Renal cortex interstitium (tissue), 11 donors: ENCODE results near the gene NHERF1. TPM values are rescaled to one million over a fixed set of nuclear protein-coding genes. Genes with fewer than 3 reads are reported as not detected.

Source experiments
- DNase-seq, 11 donors: peaks; one replicate each; pipeline ENCODE4 v3.0.0-alpha.2; 2013; ENCODE audit warnings: low read depth in 9 of 11, low spot score in 4 of 11; ENCODE audit errors: extremely low read depth in 1 of 11
- polyA plus RNA-seq, 3 donors: library from polyadenylated mRNA; unstranded; fragments of 120-200 nt; gene quantifications; one replicate each; pipeline ENCODE4 v1.2.1, GENCODE V29; 2013; ENCODE audit not compliant: insufficient read length in 3 of 3

Gene NHERF1
- polyA plus RNA-seq, 3 donors = 158 to 197 (median 171) TPM

DNA sequence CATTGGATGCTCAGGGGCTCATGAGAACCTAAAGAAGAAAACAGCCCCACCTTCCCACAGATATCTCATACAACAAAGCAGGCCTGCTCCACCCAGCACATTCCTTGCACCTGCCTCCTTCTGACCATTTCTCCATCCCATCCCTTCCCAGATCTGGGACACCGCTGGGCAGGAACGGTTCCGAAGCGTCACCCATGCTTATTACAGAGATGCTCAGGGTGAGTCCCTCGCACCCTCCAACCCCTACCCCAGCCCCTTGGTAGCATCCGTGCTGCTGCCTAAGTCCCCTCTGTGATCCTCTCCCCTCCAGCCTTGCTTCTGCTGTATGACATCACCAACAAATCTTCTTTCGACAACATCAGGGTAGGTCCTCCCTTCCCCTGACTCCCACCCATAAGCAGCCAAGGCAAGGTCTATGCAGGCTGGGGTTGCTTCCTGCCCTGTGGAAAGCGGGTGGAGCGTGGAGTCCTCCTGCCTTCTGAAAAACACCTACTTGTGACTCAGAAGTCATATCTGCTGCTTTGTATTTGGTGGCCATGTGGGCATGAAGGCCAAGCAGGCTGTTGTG, 5.4 kb upstream of the NHERF1 start:
- DNase-seq = no peak

DNA sequence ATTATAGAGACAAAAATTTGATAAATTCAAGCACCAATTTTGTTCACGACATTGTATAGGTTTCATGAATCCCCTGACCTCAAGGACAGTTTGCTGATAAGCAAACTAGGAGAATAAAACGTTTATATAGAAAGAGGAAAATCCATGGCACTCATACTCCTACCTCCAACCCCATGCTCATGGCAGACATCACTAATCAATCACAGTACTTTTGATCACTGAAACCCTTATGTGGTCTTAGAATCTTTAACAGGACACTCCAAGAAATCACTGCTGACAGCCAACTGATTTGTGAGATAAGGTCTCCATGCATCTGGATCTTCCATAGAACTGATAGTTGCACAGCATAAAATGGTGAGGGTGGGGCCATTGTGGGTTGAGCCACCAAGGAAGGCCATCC, 4.7 kb upstream of the NHERF1 start:
- no peak for DNase-seq

DNA sequence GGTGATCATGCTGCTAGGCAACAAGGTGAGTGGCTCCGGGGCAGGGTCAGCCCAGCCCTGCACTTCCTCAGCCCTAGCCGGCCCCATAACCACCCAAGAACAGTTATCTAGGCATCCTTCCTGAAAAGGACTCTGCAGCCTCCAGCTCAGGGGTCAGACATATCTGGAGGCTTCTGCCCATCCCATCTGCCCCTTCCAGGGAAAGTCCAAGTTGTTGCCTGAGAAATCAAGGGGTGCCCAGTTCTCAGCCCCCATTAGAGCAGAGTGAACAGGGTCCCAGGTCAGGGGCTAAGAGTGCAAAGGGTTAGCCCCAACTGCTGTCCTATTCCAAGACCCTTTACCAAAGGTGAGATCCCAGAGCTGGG, 4.1 kb upstream of the NHERF1 start:
- no peak for DNase-seq

DNA sequence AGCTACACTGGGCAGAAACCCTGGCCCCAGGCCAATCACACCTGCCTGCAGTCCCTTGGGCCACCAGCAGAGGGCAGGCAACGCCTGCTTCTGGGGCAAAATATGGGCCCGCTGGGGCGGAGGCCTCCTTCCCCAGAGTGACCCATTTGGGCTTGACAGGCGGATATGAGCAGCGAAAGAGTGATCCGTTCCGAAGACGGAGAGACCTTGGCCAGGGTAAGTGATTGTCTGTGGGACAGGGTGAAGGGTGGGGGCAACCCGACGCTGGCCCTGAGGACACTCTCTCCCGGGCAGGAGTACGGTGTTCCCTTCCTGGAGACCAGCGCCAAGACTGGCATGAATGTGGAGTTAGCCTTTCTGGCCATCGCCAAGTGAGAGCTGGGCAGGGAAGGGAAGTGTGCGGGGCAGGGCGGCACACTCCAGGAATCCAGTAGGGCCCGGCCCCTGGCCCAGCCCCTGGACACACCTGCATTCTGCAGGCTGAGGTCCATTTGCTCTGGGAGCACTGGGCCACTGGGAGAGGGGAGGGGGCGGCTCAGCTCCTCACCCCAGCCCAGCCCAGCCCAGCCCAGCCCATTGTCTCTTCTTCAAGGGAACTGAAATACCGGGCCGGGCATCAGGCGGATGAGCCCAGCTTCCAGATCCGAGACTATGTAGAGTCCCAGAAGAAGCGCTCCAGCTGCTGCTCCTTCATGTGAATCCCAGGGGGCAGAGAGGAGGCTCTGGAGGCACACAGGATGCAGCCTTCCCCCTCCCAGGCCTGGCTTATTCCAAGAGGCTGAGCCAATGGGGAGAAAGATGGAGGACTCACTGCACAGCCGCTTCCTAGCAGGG, 3.5 kb upstream of the NHERF1 start:
- DNase-seq = peak in 1 of 11 donors; percentile 55

DNA sequence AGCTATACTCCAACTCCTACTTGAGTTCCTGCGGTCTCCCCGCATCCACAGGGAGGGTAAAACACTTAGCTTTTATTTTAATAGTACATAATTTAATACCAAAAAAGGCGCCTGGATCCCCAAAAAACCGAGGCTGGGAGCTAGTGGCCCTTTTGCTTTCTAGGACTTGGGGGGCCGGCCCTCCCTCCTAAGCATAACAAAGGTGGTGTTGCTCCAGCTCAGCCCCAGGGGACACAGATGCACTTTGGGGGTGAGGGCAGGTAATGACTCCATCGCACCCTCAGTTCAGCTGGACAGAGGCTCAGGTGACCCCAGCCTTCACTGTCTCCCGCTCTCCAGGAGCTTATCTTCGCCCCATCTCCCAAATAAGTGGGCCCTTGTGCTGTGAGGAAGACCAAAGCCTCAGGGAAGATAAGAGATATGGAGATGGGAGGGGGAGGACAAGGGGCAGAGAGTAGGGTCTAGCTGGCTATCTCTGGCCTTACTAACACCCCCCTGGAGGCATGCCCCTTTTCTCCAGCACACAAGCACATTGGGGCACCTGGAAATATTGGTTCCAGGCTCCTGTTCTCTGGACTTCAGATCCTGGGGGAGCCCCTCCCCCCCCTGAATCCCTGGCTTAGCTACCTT, 2.8 kb upstream of the NHERF1 start:
- no peak for DNase-seq

- no peak for DNase-seq
These were observed 2.1 kb upstream of the NHERF1 start for GRCh38 chr17:74746376-74746775.

- no peak for DNase-seq
These were observed 1.5 kb upstream of the NHERF1 start for GRCh38 chr17:74746922-74747321.

DNA sequence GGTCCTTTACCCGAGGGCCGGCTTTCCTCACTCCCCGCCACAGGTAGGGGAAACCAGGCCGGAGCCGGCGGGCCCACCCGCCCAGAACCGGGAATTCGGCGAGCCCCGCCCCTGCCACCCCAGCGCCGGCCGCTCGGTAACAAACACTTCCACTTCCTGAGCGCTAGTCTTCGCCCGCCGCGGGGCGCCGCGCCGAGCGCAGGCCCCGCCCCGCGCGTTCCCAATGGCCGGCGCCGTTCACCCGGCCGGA, 224 bp upstream of the NHERF1 start:
- peak in 1 of 11 donors; percentile 86 for DNase-seq

GRCh38 chr17:74749279-74750038, 1.0 kb downstream of the NHERF1 start:
- DNase-seq = peak in 1 of 11 donors; percentile 71

GRCh38 chr17:74750039-74750326, 1.6 kb downstream of the NHERF1 start:
- DNase-seq = no peak

GRCh38 chr17:74750327-74751069, 2.1 kb downstream of the NHERF1 start:
- DNase-seq = no peak

- DNase-seq = no peak
These were observed 4.0 kb downstream of the NHERF1 start for GRCh38 chr17:74752415-74752814.

- DNase-seq = no peak
These were observed 4.5 kb downstream of the NHERF1 start for GRCh38 chr17:74752822-74753401.

GRCh38 chr17:74754832-74755231, 6.4 kb downstream of the NHERF1 start:
- DNase-seq = no peak

DNA sequence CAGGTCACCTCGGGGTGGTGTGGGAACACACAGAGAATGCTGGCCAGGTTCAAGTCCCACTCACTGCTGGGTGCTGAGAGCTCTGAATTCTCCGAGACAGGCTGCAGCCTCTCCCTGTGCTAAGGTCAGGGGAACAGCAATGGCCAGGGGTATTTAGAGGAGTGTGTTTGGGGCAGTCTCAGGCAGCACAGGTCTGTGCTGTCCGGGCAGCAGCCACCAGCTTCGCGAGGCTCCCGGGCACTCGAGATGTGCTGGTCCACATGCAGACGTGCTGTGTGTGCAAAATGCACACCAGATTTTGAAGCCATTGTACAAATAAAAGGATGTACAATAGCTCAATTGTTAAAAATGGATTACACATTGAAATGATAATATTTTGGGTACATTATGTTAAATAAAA, 7.1 kb downstream of the NHERF1 start:
- DNase-seq = no peak

- no peak for DNase-seq
These were observed 8.5 kb downstream of the NHERF1 start for GRCh38 chr17:74756891-74757290.

- DNase-seq = no peak
These were observed 9.1 kb downstream of the NHERF1 start for GRCh38 chr17:74757502-74757901.

- peak in 3 of 11 donors; percentile 62 to 68 (median 63) for DNase-seq
These were observed 9.8 kb downstream of the NHERF1 start for GRCh38 chr17:74757931-74758847.
